GM10266 (cell line): Measurements from ENCODE around the gene APC.

Experiments used
- DNase-seq: peaks from one replicate; pipeline ENCODE4 v3.0.0; 2012; ENCODE audit errors: extremely low spot score
- TF ChIP-seq, protein P1 (sequence below): IDR thresholded peaks from 2 replicates; pipeline ENCODE4 v1.5.1; 2012; ENCODE audit warnings: mild to moderate bottlenecking, low read depth; ENCODE audit not compliant: control insufficient read depth, insufficient read depth; ENCODE audit errors: missing control alignments

APC gene

DNA sequence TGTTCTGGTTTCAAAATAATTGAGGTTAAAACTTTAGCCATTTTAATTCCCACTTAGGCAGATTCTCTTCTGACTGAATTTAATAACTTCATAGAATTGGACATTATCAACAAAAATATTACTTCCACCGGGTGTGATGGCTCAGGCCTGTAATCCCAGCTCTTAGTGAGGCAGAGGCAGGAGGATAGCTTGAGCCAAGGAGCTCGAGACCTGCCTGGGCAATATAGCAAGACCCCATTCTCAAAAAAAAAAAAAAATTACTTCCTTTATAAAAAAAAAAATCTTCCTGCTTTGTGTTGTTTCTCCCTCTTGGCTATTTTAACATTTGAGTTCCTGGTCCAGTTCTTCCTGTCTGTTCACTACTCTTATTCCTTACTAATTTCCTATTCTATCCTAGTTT, 18.0 kb downstream of the APC start:
- TF ChIP-seq, protein P1, sequence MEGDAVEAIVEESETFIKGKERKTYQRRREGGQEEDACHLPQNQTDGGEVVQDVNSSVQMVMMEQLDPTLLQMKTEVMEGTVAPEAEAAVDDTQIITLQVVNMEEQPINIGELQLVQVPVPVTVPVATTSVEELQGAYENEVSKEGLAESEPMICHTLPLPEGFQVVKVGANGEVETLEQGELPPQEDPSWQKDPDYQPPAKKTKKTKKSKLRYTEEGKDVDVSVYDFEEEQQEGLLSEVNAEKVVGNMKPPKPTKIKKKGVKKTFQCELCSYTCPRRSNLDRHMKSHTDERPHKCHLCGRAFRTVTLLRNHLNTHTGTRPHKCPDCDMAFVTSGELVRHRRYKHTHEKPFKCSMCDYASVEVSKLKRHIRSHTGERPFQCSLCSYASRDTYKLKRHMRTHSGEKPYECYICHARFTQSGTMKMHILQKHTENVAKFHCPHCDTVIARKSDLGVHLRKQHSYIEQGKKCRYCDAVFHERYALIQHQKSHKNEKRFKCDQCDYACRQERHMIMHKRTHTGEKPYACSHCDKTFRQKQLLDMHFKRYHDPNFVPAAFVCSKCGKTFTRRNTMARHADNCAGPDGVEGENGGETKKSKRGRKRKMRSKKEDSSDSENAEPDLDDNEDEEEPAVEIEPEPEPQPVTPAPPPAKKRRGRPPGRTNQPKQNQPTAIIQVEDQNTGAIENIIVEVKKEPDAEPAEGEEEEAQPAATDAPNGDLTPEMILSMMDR, result no peak
- DNase-seq, result no peak

DNA sequence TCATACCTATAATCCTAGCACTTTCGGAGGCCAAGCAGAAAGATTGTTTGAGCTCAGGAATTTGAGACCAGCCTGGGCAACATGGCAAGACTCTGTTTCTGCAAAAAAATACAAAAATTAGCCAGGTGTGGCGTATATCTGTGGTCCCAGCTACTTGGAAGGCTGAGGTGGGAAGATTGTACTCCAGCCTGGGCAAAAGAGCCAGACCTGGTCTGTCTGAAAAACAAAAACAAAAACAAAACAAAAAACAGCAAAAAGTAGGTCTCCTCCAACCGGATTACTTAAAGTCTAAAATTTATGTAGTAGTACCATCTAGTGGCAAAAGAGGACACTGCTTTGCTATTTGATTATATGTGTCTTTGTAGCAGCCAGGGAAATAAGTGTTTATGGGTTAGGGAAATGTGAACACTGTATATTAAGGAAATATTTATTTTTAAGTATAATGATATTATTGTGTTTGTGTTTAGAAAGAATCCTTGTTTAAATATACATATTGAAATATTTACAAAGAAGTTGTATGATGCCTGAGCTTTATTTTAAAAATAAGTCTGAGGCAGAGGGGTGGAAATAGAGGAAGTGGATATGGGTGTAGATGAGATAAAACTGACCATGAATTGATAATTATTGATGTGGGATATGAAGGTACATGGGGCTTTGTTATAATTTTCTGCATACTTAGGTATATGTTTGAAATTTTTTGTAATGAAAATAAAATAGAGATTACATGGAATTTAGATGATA, 20.0 kb downstream of the APC start:
- DNase-seq, result peak; percentile 32
- TF ChIP-seq, protein P1, result peak; percentile 70

DNA sequence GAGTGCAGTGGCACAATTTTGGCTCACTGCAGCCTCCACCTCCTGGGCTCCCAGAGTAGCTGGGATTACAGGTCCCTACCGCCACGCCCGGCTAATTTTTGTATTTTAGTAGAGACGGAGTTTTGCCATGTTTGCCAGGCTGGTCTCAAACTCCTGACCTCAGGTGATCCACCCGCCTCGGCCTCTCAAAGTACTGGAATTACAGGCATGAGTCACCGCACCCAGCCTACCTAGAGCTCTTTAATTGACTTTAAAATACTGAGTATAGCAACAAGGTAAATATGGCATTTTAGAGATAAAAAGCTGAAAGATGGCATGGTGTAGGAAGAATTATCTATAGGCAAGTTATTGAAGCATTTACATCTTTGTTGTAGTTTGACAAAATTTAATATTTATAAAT, 21.0 kb downstream of the APC start:
- TF ChIP-seq, protein P1, result no peak
- DNase-seq, result no peak

DNA sequence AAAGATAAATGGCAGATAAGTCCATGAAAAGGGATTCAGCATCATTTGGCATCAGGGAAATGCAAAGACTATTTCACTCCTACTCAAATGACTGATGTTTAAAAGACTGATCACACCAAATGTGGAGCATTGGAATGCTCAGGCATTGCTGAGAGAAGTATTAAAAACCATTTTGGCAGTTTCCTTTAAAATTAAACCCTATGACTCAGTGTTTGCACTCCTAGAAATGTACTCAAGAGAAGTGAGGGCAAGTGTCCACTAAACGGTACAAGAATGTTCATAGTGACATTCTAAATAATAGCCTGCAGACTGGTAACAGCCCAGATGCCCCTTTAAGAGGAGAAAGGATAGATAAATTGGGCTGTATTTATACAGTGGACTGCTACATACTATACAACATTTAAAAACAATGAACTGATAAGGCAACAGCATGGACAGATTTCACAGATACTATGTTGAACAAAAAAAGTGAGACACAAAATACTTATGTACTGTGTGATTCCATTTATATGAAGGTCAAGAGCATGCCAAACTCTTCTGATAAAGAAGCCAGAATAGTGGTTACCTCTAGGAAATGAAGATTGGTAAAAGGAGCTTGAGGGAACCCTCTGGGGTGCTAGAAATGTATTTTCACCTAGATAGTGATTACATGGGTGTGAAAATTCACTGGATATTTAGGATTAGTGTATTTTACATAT, 24.6 kb downstream of the APC start:
- no peak for DNase-seq
- TF ChIP-seq, protein P1, result no peak

DNA sequence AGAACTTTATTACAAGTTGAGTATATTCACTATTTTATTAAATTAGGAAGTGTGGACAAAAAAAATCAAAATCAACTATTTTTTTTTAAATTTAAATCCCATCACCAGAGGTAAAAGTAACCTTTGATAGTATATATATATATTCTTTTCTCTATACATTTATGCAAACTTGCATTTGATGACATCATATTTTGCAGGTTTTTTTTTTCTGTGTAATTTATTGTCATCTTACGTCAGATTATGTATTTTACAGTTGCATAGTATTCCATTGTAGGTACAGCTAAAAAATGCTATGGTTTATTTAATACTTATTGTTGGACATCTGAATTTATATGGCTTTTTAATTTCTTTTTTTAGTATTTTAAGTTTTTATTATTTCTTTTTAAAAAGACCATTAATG, 25.5 kb downstream of the APC start:
- TF ChIP-seq, protein P1, result no peak
- no peak for DNase-seq

DNA sequence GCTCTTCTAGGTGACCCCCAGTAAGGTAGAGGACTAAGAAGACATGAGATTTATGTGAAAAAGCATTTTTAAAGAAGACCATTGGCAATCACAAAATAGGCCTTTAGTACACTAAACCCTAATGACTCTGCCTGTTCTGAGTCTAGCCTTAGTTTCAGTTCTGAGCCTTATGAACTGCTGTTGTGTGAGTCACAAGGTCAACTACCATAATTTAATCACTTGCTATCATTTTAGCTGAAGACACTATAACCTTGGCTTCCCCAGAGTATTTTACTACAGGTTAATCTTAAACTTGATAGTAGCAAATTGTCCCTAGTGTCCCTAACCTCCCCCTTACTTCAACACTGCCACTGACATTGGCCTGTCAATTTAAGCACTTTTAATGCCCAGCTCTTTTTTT, 34.4 kb downstream of the APC start:
- TF ChIP-seq, protein P1, result no peak
- DNase-seq, result no peak

DNA sequence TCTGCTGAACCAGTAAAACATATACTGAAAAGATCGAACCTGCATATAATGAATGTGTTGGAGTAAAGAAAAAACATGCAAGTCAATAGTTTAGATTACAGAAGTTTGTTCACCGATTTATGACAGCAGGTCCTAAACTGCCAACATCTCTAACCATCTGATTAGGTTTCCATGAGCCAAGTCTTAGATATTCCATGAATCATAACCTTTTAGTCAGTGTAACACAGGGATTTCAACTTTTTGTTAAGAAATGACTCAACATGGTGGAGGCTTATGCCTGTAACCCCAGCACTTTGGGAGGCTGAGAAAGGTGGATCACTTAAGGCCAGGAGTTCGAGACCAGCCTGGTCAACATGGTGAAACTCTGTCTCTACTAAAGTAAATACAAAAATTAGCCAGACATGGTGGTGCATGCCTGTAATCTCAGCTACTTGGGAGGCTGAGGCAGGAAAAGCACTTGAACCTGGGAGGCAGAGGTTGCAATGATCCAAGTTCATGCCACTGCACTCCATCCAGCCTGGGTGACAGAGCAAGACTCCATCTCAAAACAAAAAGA, 38.7 kb downstream of the APC start:
- no peak for DNase-seq
- TF ChIP-seq, protein P1, result no peak
